MCF 10A (cell line): ENCODE results near the gene MICALL1. TPM values are rescaled to one million over a fixed set of nuclear protein-coding genes. Genes with fewer than 3 reads are reported as not detected.

ENCODE experiments used
- BruUV-seq: library from RNA; stranded (reverse); fragments of 400-500 nt; replicated peaks from 2 replicates; lab custom pipeline; 2021; lab: Mats Ljungman, UMichigan
- CTCF ChIA-PET: fragments of 300-600 bp; sonication (Branson Sonifier 250); formaldehyde crosslinking; extraction: SDS; loops from one replicate; lab custom pipeline; 2021; ENCODE audit warnings: antibody characterized with exemption, inconsistent platforms; lab: Yijun Ruan, JAX
- POLR2A ChIA-PET: fragments of 300-600, 350-650 bp; sonication (Branson Sonifier 250); formaldehyde crosslinking; extraction: SDS; loops from one replicate; lab custom pipeline; 2020; ENCODE audit warnings: antibody characterized with exemption, inconsistent platforms; lab: Yijun Ruan, JAX
- DNase-seq: peaks from one replicate; pipeline ENCODE4 v3.0.0-alpha.2; 2018; ENCODE audit not compliant: unreplicated experiment
- H3K27ac Mint-ChIP-seq: one replicate; pipeline ENCODE4 v1.8.0; 2022; ENCODE audit warnings: mild to moderate bottlenecking, low read depth, mixed read lengths; ENCODE audit not compliant: unreplicated experiment
- H3K27me3 Mint-ChIP-seq: one replicate; pipeline ENCODE4 v1.8.0; 2022; ENCODE audit warnings: mixed read lengths; ENCODE audit not compliant: insufficient read depth, unreplicated experiment
- H3K36me3 Mint-ChIP-seq: one replicate; pipeline ENCODE4 v1.8.0; 2022; ENCODE audit warnings: mild to moderate bottlenecking, moderate library complexity, mixed read lengths; ENCODE audit not compliant: insufficient read depth, unreplicated experiment
- H3K4me1 Mint-ChIP-seq: one replicate; pipeline ENCODE4 v1.8.0; 2022; ENCODE audit warnings: mixed read lengths; ENCODE audit not compliant: insufficient read depth, unreplicated experiment
- H3K4me3 Mint-ChIP-seq: one replicate; pipeline ENCODE4 v1.8.0; 2022; ENCODE audit warnings: mild to moderate bottlenecking, moderate library complexity, mixed read lengths; ENCODE audit not compliant: unreplicated experiment
- H3K9me3 Mint-ChIP-seq: one replicate; pipeline ENCODE4 v1.8.0; 2022; ENCODE audit warnings: mixed read lengths; ENCODE audit not compliant: unreplicated experiment
- intact Hi-C: fragments of 100-400 bp; cut with micrococcal nuclease; formaldehyde crosslinking; loops from 2 replicates; pipeline ENCODE4 v1.14.1; 2022
- total RNA-seq: library from RNA; stranded (reverse); gene quantifications from 2 replicates; pipeline ENCODE4 v1.2.3, GENCODE V29; 2022
- TF ChIP-seq, protein P1 (sequence below): fragments of 200-600 bp; IDR thresholded peaks from one replicate; pipeline ENCODE4 v1.8.0; 2022; ENCODE audit warnings: antibody characterized with exemption, mild to moderate bottlenecking; ENCODE audit not compliant: unreplicated experiment

The MICALL1 gene
- total RNA-seq, 1 experiment from 2014 or later = 165 TPM

DNA sequence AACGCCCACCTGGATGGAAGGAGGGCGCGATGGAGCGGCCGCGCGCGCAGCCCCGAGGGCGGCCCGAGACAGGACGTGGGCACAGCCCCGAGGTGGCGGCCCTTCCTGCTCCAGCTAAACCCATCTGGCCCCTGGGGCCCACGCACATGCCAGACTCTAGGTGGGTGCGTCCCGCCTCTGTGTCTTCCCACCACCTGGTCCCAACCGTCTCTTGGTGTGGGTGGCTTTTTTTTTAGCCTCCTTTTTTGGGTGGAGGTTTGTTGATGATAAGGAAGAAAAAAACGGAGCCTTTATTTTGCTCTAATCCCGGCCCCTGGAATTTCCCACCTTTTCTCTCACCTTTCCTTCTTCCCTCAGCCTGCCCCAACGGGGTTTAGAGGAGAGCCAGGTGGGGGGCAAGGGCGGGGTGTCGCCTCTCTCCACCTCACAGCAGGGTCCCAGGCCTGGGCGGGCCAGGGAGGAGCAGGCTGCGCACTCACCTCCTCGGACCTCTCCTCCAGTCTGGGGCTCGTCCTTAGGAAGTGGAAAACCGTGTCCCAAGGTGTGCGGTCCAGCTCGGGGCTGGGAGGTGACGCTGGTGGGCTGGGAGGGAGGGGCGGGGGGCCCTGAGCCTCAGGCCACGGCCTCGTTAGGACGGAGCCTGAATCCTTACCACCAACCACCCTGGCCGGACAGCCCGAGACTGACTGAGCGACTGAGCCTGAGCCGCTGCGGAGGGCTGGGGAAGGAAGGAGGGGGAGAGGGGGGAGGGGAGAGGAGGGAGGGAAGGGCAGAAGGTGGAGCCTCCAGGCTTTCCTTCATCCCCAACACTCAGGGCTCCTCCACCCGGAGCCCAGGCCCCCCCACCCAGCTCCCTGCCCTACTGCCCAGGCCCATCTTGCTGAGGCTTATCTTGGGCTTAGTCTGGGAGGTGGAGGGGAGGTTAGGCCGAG lies 78.0 kb downstream of the MICALL1 start, which contains the start of gene SOX10:
TSS of gene SOX10 (minus strand) at position 696 of the 932 bp plus-strand sequence. CDS start 771 bp downstream, outside the sequence.
- Mint-ChIP-seq H3K4me1 (no peaks in the 10 kb centered on the region), H3K36me3 (no peaks in the 10 kb centered on the region), H3K9me3 (no peaks in the 10 kb centered on the region), H3K27ac (no peak within 1 kb of the TSS), H3K4me3 (no peak within 1 kb of the TSS), H3K27me3 (no peaks in the 10 kb centered on the region)
- no TSS peak for BruUV-seq
- ChIA-PET POLR2A (no interaction called here), CTCF (interaction anchor here (0.7 to 1.3 kb wide), 2 partner anchors 16 to 18 kb away, joined by 6 read pairs; no protein-coding TSS in a partner anchor)
- DNase-seq = no peak
- intact Hi-C loops = no loop called here
- TF ChIP-seq, protein P1, sequence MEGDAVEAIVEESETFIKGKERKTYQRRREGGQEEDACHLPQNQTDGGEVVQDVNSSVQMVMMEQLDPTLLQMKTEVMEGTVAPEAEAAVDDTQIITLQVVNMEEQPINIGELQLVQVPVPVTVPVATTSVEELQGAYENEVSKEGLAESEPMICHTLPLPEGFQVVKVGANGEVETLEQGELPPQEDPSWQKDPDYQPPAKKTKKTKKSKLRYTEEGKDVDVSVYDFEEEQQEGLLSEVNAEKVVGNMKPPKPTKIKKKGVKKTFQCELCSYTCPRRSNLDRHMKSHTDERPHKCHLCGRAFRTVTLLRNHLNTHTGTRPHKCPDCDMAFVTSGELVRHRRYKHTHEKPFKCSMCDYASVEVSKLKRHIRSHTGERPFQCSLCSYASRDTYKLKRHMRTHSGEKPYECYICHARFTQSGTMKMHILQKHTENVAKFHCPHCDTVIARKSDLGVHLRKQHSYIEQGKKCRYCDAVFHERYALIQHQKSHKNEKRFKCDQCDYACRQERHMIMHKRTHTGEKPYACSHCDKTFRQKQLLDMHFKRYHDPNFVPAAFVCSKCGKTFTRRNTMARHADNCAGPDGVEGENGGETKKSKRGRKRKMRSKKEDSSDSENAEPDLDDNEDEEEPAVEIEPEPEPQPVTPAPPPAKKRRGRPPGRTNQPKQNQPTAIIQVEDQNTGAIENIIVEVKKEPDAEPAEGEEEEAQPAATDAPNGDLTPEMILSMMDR = no peak

DNA sequence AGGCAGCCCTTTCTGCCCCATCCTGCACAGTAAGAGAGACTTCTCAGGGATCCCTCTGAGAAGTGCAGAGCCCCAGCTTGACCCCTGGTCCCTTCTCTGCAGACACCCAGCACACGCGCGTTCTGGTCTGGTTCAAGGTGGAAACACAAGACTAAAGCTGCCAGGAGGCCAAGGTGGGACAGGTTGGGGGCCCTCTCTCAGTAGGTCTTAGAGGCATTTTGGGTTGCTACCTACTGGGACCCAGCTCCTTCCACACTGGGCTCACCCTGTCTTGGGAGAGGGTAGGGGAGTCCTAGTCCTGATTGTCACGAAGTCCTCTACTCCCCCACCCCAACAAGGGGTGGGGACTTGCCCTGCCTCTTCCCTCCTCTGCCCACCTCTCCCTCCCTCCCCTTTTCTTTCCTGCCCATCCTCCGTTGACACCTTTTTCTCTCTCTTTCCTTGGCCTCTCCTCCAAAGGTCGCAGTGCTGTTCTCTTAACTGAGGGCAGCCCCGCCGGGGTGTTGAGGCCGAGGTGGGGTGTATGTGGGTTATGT lies 79.0 kb downstream of the MICALL1 start:
- intact Hi-C loops = no loop called here
- no peak overlapping the region for H3K27ac Mint-ChIP-seq
- H3K9me3 Mint-ChIP-seq = no peaks in the 10 kb centered on the region
- TF ChIP-seq, protein P1 = no peak
- no TSS peak for BruUV-seq
- ChIA-PET CTCF (interaction anchor here (0.7 to 1.3 kb wide), 3 partner anchors 10 to 19 kb away, joined by 5 to 6 read pairs (median 6); no protein-coding TSS in a partner anchor), POLR2A (interaction anchor here (0.6 kb wide), 1 partner anchor 10 kb away, joined by 3 read pairs; no protein-coding TSS in a partner anchor)
- H3K4me3 Mint-ChIP-seq = no peak overlapping the region
- no peak for DNase-seq
- no peaks in the 10 kb centered on the region for H3K4me1 Mint-ChIP-seq
- no peaks in the 10 kb centered on the region for H3K27me3 Mint-ChIP-seq
- H3K36me3 Mint-ChIP-seq = no peaks in the 10 kb centered on the region

DNA sequence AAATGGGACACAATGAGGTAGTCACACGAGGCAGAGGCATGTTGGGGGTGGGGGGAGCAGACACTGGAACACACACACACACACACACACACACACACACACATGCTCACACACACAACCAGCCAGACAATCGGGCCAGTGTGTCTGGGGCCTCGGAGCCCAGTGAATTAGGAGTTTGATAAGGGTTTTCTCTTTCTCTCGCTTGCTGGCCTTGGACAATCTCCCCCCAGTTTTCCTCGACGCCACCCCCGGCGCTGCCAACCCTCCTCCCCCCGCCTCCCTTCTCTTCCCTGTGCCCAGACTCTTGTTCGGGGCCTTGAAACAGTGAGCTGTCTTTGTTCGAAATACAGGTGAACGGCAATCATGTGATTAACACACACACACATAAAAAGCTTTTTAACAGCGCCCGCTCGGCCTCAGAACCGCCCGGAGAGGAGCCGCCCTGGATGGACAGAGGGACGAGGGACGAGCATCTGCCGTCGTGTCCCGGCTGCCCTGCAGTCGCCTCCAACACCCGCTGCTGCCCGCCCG lies 79.7 kb downstream of the MICALL1 start:
- TF ChIP-seq, protein P1 = no peak
- Mint-ChIP-seq H3K27ac (no peak overlapping the region), H3K36me3 (no peaks in the 10 kb centered on the region), H3K27me3 (no peaks in the 10 kb centered on the region), H3K4me3 (no peak overlapping the region), H3K4me1 (no peaks in the 10 kb centered on the region), H3K9me3 (no peaks in the 10 kb centered on the region)
- POLR2A ChIA-PET = interaction anchor here (0.6 kb wide), 1 partner anchor 11 kb away, joined by 3 read pairs; no protein-coding TSS in a partner anchor
- intact Hi-C loops = no loop called here
- no peak for DNase-seq
- no TSS peak for BruUV-seq
- CTCF ChIA-PET = interaction anchor here (0.7 to 1.3 kb wide), 2 partner anchors 9 to 20 kb away, joined by 5 to 6 read pairs; no protein-coding TSS in a partner anchor

DNA sequence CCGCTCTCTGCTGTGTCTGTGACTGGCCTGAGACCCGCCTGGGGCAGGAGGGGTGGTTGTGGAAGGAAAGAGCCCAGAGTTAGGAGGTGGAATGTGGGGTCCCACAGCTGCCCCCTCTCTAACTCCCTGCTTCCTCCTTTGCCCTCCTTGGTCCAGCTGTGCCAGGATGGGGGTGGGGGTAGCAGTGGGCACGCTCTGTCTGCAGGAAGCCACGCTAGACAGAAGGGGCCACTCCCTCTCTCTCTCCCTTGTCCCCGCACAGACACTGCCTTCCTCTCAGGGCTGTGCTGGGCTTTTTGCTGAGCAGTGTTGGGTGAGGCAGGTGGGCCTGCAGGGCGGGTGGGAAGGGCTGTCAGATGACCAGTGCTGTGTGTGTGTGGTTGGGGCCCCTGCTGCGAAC lies 80.3 kb downstream of the MICALL1 start:
- no peaks in the 10 kb centered on the region for H3K9me3 Mint-ChIP-seq
- no peaks in the 10 kb centered on the region for H3K27me3 Mint-ChIP-seq
- H3K4me1 Mint-ChIP-seq = no peaks in the 10 kb centered on the region
- H3K36me3 Mint-ChIP-seq = no peaks in the 10 kb centered on the region
- CTCF ChIA-PET = no interaction called here
- POLR2A ChIA-PET = no interaction called here
- BruUV-seq = no TSS peak
- intact Hi-C loops = no loop called here
- TF ChIP-seq, protein P1 = no peak
- H3K27ac Mint-ChIP-seq = no peak overlapping the region
- H3K4me3 Mint-ChIP-seq = no peak overlapping the region
- no peak for DNase-seq
